HG03066 (cell line): ENCODE measurements around the gene AAK1.
"Not testable (repeated sequence)": the region's sequence is repeated elsewhere in the genome, so short reads cannot be mapped to it uniquely, and the experiment has no call there.

Experiments used
- ATAC-seq: cut with Tn5 transposase; IDR thresholded peaks from one replicate; pipeline ENCODE4 v1.9.1; 2021; ENCODE audit warnings: low read depth; ENCODE audit not compliant: unreplicated experiment

AAK1 gene

GRCh38 chr2:69462780-69463179 lies 180.8 kb downstream of the AAK1 start:
- ATAC-seq = no peak

- ATAC-seq = no peak
These were observed 182.1 kb downstream of the AAK1 start for GRCh38 chr2:69461404-69461803.

- ATAC-seq = no peak
These were observed 183.6 kb downstream of the AAK1 start for GRCh38 chr2:69459936-69460335.

GRCh38 chr2:69456950-69457445 lies 186.5 kb downstream of the AAK1 start:
- ATAC-seq = no peak

GRCh38 chr2:69456154-69456553 lies 187.4 kb downstream of the AAK1 start:
- ATAC-seq = no peak

- no peak for ATAC-seq
These were observed 188.6 kb downstream of the AAK1 start for GRCh38 chr2:69454976-69455375.

GRCh38 chr2:69453475-69454129 lies 189.9 kb downstream of the AAK1 start:
- no peak for ATAC-seq

GRCh38 chr2:69452687-69453086 lies 190.9 kb downstream of the AAK1 start:
- no peak for ATAC-seq

GRCh38 chr2:69450735-69451416 lies 192.7 kb downstream of the AAK1 start:
- ATAC-seq = no peak

- no peak for ATAC-seq
These were observed 193.6 kb downstream of the AAK1 start for GRCh38 chr2:69449906-69450305.

- ATAC-seq = not testable (repeated sequence)
These were observed 199.9 kb downstream of the AAK1 start for GRCh38 chr2:69443673-69444072.

- ATAC-seq = not testable (repeated sequence)
These were observed 204.0 kb downstream of the AAK1 start for GRCh38 chr2:69439499-69439898.

- no peak for ATAC-seq
These were observed 205.0 kb downstream of the AAK1 start for GRCh38 chr2:69438580-69438979.

GRCh38 chr2:69437751-69438154 lies 205.8 kb downstream of the AAK1 start:
- ATAC-seq = no peak

- ATAC-seq = peak; percentile 87
These were observed 206.4 kb downstream of the AAK1 start, which contains the start of gene NFU1 for GRCh38 chr2:69436938-69437750. Gene NFU1, minus strand, starts transcription at chr2:69437435. Its CDS starts 13 bp downstream, at chr2:69437422.

- ATAC-seq = peak; percentile 2
These were observed 207.0 kb downstream of the AAK1 start for GRCh38 chr2:69436596-69436937.

GRCh38 chr2:69434753-69435152 lies 208.8 kb downstream of the AAK1 start:
- no peak for ATAC-seq

GRCh38 chr2:69429491-69430183 lies 213.9 kb downstream of the AAK1 start:
- no peak for ATAC-seq

GRCh38 chr2:69428981-69429380 lies 214.6 kb downstream of the AAK1 start:
- no peak for ATAC-seq

- ATAC-seq = no peak
These were observed 219.1 kb downstream of the AAK1 start for GRCh38 chr2:69424419-69424818.

- no peak for ATAC-seq
These were observed 221.3 kb downstream of the AAK1 start for GRCh38 chr2:69422198-69422597.
